Esophagus mucosa (tissue), 1 donor: ENCODE data around the gene TFDP2. TPM values are rescaled to one million over a fixed set of nuclear protein-coding genes. Genes with fewer than 3 reads are reported as not detected.
"Not testable (repeated sequence)": the region's sequence is repeated elsewhere in the genome, so short reads cannot be mapped to it uniquely, and the experiment has no call there.

Experiments used
- ATAC-seq: fragments of 200-7000 bp; cut with Tn5 transposase; one replicate; pipeline ENCODE4 v1.9.1; 2020
- total RNA-seq: library from RNA; stranded (reverse); gene quantifications from one replicate; pipeline ENCODE4 v1.2.4, GENCODE V29; 2023
- donor health status: DM: yes; HTN: yes; CAD: no.

Gene TFDP2, protein sequence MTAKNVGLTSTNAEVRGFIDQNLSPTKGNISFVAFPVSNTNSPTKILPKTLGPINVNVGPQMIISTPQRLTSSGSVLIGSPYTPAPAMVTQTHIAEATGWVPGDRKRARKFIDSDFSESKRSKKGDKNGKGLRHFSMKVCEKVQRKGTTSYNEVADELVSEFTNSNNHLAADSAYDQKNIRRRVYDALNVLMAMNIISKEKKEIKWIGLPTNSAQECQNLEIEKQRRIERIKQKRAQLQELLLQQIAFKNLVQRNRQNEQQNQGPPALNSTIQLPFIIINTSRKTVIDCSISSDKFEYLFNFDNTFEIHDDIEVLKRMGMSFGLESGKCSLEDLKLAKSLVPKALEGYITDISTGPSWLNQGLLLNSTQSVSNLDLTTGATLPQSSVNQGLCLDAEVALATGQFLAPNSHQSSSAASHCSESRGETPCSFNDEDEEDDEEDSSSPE
- 20.8 TPM for total RNA-seq

DNA sequence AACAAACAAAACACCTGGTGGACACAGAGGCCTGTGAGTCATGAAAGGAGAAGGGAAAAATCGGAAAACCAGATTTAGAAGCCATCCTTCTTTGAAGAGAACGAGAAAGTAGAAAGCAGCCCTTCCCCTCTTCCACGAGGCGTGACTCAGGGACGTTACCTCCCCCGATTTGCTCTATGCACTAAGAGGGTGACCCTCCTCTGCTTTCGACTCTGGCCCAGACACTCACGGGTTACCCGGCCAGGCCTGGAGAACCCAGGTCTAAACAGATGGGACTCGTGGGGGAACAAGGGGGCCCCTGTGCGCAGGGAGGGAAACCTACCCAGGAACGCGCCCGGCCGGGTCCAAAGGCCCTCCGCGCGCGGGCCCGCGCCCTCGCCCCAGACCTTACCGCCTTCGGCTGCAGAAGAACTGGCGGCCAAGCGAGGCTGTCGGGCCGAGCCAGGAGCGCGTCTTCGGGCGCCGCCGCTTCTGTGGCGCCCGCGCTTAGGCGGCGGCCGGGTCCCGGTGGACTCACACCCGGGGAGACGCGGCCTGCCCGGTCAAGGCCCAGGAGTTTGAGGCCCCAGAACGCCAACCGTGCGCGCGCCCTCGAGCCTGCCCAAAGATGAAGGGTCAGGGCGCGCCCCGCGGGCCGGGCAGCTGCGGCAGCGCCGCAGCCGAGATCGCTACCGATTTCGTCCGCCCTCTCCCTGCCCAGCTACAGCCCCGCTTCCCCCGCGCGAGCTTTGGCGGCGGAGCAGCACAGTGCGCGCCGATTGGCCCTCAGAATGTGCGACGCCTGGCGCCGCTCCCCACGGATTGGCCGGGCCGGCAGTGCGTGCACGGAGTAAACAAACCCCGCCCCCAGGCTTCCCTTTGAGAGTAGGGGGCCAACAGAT lies at the start of gene TFDP2:
Gene TFDP2, minus strand, starts transcription at position 753 of the 881 bp plus-strand sequence. CDS start 47,795 bp downstream, outside the sequence.
- peak; percentile 98 for ATAC-seq

DNA sequence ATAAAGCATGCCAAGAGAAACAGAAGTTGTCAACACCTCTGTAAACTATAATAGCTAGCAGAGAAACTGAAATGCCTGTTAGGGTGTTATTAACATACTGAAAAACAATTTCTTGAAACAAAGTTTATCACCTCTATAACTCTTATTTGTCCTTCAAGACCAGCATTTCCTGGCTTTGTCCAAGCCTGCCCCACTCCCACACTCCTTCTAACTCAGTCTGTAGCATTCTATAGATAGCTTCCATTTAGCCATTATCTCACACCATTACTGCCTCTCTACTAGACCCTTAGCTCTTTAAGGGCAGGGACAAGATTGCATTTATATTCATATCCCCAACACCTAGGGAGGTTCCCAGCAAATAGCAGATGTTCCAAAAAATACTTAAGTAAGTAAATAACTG lies 39.5 kb upstream of the TFDP2 start:
- ATAC-seq = no peak

DNA sequence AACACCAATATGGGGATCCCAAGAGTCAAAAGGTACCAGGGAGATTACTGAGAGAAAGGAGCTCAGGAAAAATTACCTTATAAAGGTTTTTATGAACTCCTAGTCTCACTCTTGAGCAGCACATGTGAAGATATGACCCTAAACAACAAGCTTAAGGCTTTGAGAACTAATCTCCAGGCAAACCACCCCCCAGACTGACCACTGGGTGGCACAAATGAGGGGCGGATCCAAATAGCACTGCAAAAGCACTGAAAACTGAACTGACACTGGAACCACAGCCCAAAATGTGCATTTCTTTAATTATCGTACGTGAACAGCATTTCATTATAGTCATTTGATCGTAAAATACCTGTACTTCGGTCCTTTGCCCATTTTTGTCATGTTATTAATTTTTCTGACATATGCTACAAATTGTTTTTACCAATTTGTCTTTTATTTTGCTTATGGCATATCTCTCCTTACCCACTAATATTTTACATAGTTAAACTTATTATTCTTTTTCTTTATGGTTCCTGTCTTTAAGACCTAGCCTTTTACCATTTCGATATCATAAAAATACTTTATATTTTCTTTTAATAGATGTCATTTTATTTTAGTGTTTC lies 31.5 kb upstream of the TFDP2 start:
- no peak for ATAC-seq

DNA sequence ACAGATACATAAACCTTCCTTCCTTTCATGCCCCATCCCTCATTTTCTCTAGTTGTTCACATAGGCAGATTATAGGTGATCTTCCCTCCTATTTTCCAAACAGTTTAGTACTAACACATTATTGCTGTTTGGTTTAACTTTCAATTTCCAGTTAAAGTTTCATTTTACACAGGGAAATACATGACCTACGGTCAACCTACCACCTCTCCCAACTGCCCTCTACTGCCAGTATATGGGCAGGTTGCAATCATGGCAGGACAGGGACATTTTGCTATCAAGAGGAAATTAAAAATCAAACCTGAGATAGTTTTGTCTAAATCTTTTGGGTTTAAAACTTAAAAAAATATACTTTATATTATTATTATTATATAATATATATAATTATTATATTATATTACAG lies 26.1 kb upstream of the TFDP2 start:
- no peak for ATAC-seq

DNA sequence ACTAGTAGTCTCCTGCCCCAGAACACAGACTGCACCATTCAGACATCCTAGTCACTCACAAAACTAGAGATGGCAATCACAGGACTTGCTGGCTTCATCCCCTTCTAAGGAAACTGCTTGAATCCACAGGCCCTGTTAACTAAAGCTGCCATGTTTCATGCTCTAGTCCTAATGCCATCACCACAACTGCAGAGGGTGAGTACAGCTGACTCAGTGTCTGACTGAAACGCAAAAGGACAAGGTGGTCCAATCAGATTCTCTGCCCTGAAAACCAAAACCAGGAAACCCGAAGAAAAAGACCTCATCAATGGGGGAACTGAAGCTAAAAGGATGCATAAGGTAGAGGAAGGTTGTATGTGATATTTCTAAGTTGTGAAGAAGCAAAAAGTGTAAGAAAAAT lies 25.2 kb upstream of the TFDP2 start:
- ATAC-seq = no peak

DNA sequence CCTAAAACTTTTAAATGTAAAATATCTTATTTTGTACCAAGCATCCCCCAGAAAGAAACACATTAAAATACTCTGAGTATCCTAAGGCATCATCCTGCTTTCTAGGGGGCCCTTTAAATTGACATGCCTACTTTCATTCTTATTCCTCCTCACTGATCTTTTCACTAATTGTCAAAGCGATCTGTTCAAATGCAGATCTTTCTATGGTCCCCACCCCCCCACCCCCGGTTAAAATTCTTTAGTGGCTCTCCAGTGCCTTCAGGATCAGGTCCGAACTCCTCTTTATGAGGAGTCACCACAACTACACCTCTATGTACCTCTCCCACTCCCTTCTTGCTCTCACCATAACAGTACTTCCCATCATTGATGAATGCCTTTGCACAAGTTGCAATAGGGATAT lies 19.2 kb upstream of the TFDP2 start:
- ATAC-seq = no peak

DNA sequence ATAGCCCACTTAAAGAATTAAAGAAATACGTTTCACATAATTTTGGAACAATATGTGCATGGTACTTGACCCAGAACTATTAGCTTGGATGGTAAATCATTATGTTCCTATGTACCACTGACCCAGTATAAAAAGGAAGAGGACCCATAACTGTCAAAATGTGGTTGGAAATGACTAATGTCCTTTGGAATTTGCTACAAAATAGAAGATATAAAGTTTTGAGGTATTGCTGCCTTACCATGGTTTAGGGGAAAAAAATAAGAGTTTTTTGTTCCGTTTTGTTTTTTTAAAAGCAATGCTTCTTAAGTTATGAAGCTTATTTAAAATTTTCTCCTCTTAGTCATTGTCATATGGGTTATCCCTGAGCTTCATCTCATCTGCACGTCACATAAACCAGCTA lies 15.8 kb upstream of the TFDP2 start:
- ATAC-seq = no peak

DNA sequence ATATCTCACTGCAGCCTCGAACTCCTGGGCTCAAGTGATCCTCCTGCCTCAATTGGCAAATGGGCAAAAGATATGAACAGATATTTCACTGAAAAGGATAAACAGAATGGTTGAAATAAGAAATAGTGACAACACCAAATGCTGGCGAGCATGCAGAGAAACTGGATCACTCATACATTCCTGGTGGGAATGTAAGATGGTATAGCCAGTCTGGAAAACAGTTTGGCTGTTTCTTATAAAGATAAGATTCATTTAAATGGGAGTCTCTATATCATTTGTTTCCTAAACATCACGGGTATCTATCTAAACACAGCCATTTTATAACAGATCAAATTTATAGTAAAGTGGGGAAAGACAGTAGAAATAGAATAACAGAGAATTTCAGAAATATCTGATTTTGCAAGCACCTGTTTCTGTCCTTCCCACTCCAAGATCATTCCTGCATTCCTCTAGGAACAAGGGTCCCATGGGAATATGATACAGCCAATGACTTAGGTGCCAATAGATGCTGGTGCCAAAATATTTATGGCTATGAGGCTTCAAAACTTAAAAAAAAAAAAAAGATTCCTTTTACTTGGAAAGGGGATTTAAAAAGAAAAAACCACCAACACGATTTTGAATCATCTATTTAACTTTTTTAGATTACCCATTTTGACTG lies 9.9 kb upstream of the TFDP2 start:
- ATAC-seq = no peak

DNA sequence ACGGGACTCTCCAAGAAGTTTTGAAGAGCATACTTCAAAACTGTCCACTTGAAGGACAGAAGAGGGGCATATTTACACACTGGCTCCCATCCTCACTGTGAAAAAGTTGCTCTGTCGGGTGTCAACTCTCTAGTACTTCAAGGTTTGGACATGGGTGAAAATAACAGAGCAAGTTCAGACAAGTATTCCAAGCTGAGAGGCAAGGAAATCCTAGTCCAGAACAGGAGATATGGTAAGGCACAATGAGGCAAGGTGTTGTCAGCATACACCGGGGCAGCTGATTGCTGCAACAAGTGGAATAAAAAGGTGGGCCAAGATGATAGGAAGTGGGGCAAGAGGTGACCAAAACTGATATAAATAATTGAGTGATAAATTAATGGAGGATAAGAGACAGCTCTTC lies 4.8 kb upstream of the TFDP2 start:
- peak; percentile 4 for ATAC-seq

DNA sequence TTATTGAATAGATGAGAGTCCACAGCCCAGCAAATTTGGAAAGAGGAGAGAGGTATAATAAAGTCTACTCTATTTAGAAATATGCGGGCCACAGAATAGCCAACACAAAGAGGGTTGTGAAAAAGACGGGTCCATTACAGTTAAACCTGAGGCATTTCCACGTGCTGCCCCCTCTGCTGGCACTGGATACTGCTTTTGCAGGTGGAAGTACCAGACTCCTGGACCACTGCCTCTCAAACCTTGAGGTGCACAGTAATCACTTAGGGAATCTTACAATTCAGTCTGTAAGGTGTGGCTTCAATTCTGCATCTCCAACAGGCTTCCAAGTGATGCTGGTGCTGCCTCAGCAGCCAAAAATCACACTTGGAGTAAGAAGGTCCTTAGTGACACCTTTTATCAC lies 3.0 kb upstream of the TFDP2 start:
- no peak for ATAC-seq

DNA sequence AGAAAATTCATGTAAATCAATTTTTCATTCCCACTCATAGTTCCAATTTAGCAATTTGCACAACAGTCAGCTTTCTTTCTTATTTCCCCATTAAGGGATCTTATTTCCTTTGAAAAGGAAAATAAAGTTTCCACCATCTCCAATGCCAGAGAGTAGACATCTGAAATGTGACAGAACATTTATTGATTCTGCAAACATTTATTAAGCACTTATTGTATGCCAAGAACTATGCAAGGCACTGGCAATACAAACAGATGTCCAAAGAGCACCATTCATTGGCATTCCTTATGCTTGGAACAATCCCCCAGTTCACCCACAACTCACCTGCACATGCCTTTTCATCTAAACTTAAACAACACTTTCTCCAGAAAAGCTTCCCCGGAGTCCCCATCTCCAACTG lies 2.5 kb upstream of the TFDP2 start:
- ATAC-seq = no peak

DNA sequence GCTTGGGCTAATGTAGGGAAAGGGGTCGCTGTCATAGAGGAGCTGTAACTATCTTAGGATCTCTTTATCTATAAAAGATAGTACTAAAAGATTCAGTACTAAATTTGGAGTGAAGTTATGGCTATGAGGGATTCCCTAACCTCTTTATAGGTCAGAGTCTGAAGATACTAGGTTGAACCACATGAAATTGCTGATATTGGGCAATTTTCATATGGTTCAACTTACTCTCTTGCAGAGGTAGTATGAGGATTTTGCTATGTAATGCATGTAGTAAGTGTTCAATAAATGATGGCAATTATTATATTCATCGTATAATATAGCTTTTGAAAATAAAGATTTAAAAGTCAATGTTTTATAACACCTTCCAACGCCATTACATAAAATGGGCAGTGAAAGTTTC lies 1.9 kb upstream of the TFDP2 start:
- no peak for ATAC-seq

DNA sequence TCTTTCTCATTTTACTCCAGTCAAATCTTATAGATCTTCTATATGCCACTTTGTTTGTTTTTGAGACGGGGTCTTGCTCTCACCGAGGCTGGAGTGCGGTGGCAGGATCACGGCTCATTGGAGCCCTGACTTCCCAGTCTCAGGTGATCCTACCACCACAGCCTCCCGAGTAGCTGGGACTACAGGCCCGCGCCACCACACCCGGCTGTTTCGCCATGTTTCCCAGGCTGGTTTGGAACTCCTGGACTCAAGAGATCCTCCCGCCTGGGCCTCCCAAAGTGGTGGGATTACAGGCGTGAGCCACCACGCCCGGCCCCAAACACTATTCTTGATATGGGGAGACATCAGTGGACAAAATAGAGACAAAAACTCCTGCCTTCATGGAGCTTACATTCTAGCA lies 927 bp upstream of the TFDP2 start:
- no peak for ATAC-seq

DNA sequence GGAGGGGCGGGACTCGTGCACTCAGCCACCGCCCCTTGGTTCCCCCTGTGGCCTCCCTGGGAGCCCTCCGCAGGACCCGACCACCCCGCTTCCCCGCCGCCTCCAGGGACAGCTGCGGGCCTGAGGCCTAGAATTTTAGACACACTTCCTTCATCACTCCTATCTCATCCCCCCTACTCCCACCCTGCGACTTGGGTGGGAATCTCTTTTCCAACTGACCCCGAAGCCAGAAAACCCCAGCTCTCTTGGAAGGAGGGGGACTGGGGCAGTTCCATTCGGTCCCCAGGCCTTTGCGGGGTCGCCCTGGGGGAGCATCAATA lies 289 bp upstream of the TFDP2 start:
- ATAC-seq = no peak

DNA sequence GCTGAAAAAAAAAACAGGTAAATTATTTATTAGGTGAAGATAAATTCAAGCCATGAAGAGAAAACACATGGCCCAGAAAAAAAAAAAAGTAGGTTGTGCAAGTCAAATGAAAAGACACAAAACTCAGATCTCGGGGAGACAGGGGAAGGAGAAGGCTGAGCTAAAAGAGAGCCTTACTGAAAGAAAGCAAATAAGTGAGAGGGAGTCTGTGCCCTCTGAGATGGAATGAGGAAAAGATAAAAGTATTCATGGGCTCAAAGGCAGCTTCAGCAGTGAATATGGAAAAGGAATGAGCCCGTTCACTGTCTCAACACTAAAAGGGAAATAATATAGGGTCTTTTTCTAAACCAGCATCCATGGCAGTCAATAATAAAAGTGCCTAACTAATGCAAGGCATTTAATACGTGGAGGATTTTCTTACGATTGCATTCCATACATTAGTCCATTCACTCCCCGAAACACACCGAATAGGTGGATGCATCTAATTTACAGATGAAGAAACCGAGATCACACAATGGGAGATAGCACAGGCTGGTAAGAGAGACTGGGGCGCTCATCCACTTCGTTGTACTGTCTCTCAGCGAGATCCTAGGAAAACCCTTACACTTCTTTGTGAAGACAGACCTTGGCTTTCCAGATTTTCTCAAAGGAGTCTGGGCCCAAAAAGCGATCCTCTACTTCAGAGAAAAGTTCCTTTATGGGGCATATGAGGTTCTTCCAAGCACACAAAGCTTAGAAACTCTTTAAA lies 1.1 kb downstream of the TFDP2 start:
- no peak for ATAC-seq

DNA sequence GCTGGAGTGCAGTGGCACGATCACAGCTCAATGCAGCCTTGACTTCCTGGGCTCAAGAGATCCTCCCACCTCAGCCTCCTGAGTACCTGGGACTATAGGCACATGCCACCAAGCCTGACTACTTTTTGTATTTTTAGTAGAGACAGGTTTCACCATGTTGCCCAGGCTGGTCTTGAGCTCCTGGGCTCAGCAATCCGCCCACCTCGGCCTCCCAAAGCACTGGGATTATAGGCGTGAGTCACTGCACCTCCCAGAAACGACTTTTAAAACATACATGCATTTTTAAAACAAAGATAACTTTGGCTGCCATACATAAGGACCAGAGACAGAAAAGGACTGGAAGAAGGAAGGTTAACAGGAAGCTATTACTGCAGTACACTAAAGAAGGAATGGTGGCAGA lies 4.8 kb downstream of the TFDP2 start:
- ATAC-seq = peak; percentile 46

DNA sequence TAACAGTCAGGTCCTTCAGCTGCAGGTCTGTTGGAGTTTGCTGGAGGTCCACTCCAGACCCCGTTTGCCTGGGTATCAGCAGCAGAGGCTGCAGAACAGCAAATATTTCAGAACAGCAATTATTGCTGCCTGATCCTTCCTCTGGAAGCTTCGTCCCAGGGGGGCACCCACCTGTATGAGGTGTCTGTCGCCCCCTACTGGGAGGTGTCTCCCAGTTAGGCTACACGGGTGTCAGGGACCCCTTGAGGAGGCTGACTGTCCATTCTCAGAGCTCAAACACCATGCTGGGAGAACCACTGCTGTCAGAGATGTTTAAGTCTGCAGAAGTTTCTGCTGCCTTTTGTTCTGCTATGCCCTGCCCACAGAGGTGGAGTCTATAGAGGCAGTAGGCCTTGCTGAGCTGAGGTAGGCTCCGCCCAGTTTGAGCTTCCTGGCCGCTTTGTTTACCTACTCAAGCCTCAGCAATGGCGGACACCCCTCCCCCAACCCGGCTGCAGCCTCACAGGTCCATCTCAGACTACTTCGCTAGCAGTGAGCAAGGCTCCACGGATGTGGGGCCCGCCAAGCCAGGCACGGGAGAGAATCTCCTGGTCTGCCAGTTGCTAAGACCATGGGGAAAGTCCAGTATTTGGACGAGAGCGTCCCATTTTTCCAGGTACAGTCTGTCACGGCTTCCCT lies 8.6 kb downstream of the TFDP2 start:
- ATAC-seq = not testable (repeated sequence)

DNA sequence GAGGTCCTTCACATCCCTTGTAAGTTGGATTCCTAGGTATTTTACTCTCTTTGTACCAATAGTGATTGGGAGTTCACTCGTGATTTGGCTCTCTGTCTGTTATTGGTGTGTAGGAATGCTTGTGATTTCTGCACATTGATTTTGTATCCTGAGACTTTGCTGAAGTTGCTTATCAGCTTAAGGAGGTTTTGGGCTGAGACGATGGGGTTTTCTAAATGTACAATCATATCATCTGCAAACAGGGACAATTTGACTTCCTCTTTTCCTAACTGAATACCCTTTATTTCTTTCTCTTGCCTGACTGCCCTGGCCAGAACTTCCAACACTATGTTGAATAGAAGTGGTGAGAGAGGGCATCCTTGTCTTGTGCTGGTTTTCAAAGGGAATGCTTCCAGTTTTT lies 12.3 kb downstream of the TFDP2 start:
- not testable (repeated sequence) for ATAC-seq

DNA sequence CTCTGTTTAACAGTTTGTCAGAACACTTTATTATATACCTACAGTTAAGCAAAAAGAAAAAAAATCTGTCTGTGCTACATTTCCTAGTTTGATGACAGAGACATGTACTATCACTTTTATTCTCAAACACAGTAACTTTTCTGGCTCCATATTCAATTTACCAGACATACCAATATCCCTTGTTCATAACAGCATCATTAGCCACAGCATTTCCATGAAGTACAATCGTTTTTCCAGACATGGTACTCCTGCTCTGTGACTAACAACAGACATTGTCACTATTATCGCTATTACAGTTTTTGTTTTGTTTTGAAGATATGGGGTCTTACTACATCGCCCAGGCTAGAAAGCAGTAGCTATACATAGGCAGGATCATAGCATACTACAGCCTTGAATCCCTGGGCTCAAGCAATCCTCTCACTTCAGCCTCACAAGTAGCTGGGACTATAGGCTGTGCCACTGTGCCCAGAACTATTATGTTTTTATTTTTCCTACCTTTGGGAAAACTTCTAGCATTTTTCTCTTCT lies 14.5 kb downstream of the TFDP2 start:
- ATAC-seq = no peak

DNA sequence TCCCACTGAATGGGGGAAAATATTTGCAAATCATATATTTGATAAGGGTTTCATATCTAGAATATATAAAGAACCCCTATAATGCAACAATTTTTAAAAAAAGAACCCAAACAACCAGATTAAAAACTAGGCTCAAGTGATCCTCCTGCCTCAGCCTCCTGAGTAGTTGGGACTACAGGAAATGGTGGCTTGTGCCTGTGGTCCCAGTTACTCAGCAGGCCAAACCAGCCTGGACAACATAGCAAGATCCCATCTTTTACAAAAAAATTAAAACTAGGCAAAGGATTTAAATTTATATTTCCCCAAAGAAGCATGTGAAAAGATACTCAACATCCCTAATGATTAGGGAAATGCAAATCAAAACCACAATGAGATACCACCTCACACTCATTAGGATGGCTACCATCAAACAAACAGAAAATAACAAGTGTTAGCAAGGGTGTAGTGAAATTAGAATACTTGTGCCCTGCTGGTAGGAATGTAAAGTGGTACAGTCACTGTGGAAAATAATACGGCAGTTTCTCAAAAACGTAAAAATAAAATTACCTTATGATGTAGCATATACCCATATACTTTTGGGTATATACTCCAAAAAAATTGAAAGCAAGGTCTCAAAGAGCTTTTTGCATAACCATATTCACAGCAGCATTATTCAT lies 19.7 kb downstream of the TFDP2 start:
- ATAC-seq = no peak
